Measurements from ENCODE around the gene NACA.

NACA gene

GRCh38 chr12:56687223-56688128 is 37.6 kb downstream of the NACA start:
- DNase-seq: peak; percentile 65

GRCh38 chr12:56684745-56685359 is 40.2 kb downstream of the NACA start:
- peak; percentile 2 for DNase-seq

GRCh38 chr12:56682323-56682722 is 42.8 kb downstream of the NACA start:
- no peak for DNase-seq

GRCh38 chr12:56679883-56680575 is 45.1 kb downstream of the NACA start:
- no peak for DNase-seq

- DNase-seq: no peak
Observed at GRCh38 chr12:56678852-56679251, 46.2 kb downstream of the NACA start.

- DNase-seq: no peak
Observed at GRCh38 chr12:56677680-56678079, 47.4 kb downstream of the NACA start.

GRCh38 chr12:56676851-56677580 is 48.1 kb downstream of the NACA start:
- DNase-seq: no peak

GRCh38 chr12:56671608-56672007 is 53.5 kb downstream of the NACA start:
- DNase-seq: no peak

- no peak for DNase-seq
Observed at GRCh38 chr12:56670836-56671235, 54.3 kb downstream of the NACA start.

- DNase-seq: no peak
Observed at GRCh38 chr12:56668197-56668457, 57.0 kb downstream of the NACA start.

Data from inflammatory macrophage treated with lipopolysaccharide for 4 hours (primary cell).